GM12878 (cell line): ENCODE results near the gene STYXL2.

ENCODE experiments used
- ASH2L ChIP-seq: fragments of 300-600, 200-600 bp; sonication (generic); IDR thresholded peaks from 2 replicates; pipeline ENCODE4 v1.6.1; 2017; ENCODE audit warnings: low read depth, mild to moderate bottlenecking, borderline replicate concordance
- BCL3 ChIP-seq: IDR thresholded peaks from 2 replicates; pipeline ENCODE4 v1.6.1; 2011; ENCODE audit warnings: borderline replicate concordance, low read depth, mild to moderate bottlenecking, moderate library complexity, low read length; ENCODE audit not compliant: insufficient read depth, poor library complexity, severe bottlenecking
- CTCF ChIP-seq, 3 experiments: IDR thresholded peaks in 2 of 3; conservative IDR thresholded peaks in 1 of 3; 2 replicates each; pipeline ENCODE4 v1.5.1; 2011; ENCODE audit warnings: low read depth in 3 of 3, low read length in 3 of 3, mild to moderate bottlenecking in 3 of 3, control low read depth in 2 of 3, moderate library complexity in 2 of 3, inconsistent platforms in 1 of 3, mixed read lengths in 1 of 3; ENCODE audit not compliant: control insufficient read depth in 2 of 3, insufficient read depth in 1 of 3; ENCODE audit errors: extremely low read depth in 1 of 3
- HDAC6 ChIP-seq: fragments of 200-600 bp; sonication (generic); IDR thresholded peaks from one replicate; pipeline ENCODE4 v1.8.0; 2017; ENCODE audit warnings: antibody characterized with exemption; ENCODE audit not compliant: unreplicated experiment
- KDM1A ChIP-seq: fragments of 200-600 bp; sonication (generic); IDR thresholded peaks from 2 replicates; pipeline ENCODE4 v1.6.1; 2016; ENCODE audit warnings: borderline replicate concordance
- USF2 ChIP-seq: IDR thresholded peaks from 2 replicates; pipeline ENCODE4 v1.6.1; 2011; ENCODE audit warnings: low read depth, low read length, improper control_type of control experiment, borderline replicate concordance
- YY1 ChIP-seq: IDR thresholded peaks from 2 replicates; pipeline ENCODE4 v1.6.1; 2011; ENCODE audit warnings: low read depth, mild to moderate bottlenecking, low read length

- no peak for TF ChIP-seq USF2
- no peak for TF ChIP-seq BCL3
- no peak for TF ChIP-seq CTCF (IDR thresholded peaks at IDR 0.05 in 2 of 3, conservative IDR thresholded peaks at IDR 0.05 in 1 of 3; ENCODE audit: control insufficient read depth in 2 of 3, extremely low read depth in 1 of 3, insufficient read depth in 1 of 3, low read depth in 3 of 3, low read length in 3 of 3)
- no peak for TF ChIP-seq HDAC6
- no peak for TF ChIP-seq YY1
- no peak for TF ChIP-seq ASH2L
- TF ChIP-seq KDM1A = no peak
Observed at GRCh38 chr1:167114725-167115124, 20.9 kb downstream of the STYXL2 start.
